ENCODE results near the gene C10orf67.

- no peak for TF ChIP-seq ELF1 (IDR thresholded peaks at IDR 0.05; ENCODE audit: borderline replicate concordance, low read depth)
- no peak for TF ChIP-seq SP1 (IDR thresholded peaks at IDR 0.05; ENCODE audit: low read depth)
- TF ChIP-seq POLR2A (IDR thresholded peaks at IDR 0.05; ENCODE audit: borderline replicate concordance, extremely low read depth, insufficient read depth, insufficient read length), result no peak
- TF ChIP-seq, protein P1, sequence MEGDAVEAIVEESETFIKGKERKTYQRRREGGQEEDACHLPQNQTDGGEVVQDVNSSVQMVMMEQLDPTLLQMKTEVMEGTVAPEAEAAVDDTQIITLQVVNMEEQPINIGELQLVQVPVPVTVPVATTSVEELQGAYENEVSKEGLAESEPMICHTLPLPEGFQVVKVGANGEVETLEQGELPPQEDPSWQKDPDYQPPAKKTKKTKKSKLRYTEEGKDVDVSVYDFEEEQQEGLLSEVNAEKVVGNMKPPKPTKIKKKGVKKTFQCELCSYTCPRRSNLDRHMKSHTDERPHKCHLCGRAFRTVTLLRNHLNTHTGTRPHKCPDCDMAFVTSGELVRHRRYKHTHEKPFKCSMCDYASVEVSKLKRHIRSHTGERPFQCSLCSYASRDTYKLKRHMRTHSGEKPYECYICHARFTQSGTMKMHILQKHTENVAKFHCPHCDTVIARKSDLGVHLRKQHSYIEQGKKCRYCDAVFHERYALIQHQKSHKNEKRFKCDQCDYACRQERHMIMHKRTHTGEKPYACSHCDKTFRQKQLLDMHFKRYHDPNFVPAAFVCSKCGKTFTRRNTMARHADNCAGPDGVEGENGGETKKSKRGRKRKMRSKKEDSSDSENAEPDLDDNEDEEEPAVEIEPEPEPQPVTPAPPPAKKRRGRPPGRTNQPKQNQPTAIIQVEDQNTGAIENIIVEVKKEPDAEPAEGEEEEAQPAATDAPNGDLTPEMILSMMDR (IDR thresholded peaks at IDR 0.05 in 2 of 3, conservative IDR thresholded peaks at IDR 0.05 in 1 of 3; ENCODE audit: borderline replicate concordance in 1 of 3, insufficient read depth in 1 of 3, low read depth in 2 of 3, low read length in 2 of 3), result no peak
- no peak for TF ChIP-seq POLR2AphosphoS5 (IDR thresholded peaks at IDR 0.05; ENCODE audit: low read depth, low read length)
- no peak for TF ChIP-seq ZNF274 (IDR thresholded peaks at IDR 0.05; ENCODE audit: low read depth, low read length)
- no peak for TF ChIP-seq ZFX (IDR thresholded peaks at IDR 0.05)
- no peak for TF ChIP-seq RAD21 (IDR thresholded peaks at IDR 0.05; ENCODE audit: low read depth)
- TF ChIP-seq SRF (IDR thresholded peaks at IDR 0.05; ENCODE audit: low read depth), result no peak
- no peak for TF ChIP-seq EZH2 (IDR thresholded peaks at IDR 0.05)
- no peak for TF ChIP-seq REST (IDR thresholded peaks at IDR 0.05; ENCODE audit: low read depth)
- no peak for TF ChIP-seq JUND (IDR thresholded peaks at IDR 0.05)
- TF ChIP-seq EZH2phosphoT487 (IDR thresholded peaks at IDR 0.05; ENCODE audit: borderline replicate concordance), result no peak
Observed at GRCh38 chr10:23344241-23344841, at the start of gene C10orf67.

Measured in HCT116 (cell line).